ENCODE results near the gene EARS2. TPM values are rescaled to one million over a fixed set of nuclear protein-coding genes. Genes with fewer than 3 reads are reported as not detected.

The EARS2 gene
- total and polyA plus RNA-seq, 7 experiments from 2014 or later: 10.6 to 19.2 (median 15.1) TPM

GRCh38 chr16:23518435-23518891 is 38.7 kb downstream of the EARS2 start:
- H3K9me3 ChIP-seq (ENCODE audit: control insufficient read depth in 2 of 3, low read length in 3 of 3): no peaks in the 10 kb centered on the region
- Mint-ChIP-seq H3K4me3 (no peak overlapping the region), H3K27ac (no peak overlapping the region), H3K27me3 (no peaks in the 10 kb centered on the region), H3K9me3 (no peaks in the 10 kb centered on the region), H3K36me3 (peaks cover 4 to 24% (median 19%) of the 10 kb centered on the region in 5 donors), H3K4me1 (peaks cover 17 to 41% (median 26%) of the 10 kb centered on the region in 7 donors)
- H3K36me3 ChIP-seq (ENCODE audit: control insufficient read depth in 2 of 3, insufficient read depth in 3 of 3, low read length in 3 of 3): peaks cover 0 to 19% (median 5%) of the 10 kb centered on the region in 3 experiments
- ATAC-seq (peak; percentile 52), DNase-seq (no peak)
- no peaks in the 10 kb centered on the region for H3K27me3 ChIP-seq (ENCODE audit: control insufficient read depth in 2 of 2, insufficient read depth in 2 of 2, low read length in 2 of 2)
- peaks cover 6 to 22% of the 10 kb centered on the region in 2 donors for H3K4me1 ChIP-seq (ENCODE audit: control insufficient read depth in 2 of 2, insufficient read depth in 2 of 2, low read length in 2 of 2)
- H3K27ac ChIP-seq (ENCODE audit: low read depth, low read length): no peak overlapping the region
- intact Hi-C loops (cut with micrococcal nuclease): no loop called here
- POLR2A ChIA-PET: no interaction called here
- CTCF ChIA-PET: interaction anchor here (0.5 kb wide), 1 partner anchor 23 kb away, joined by 3 read pairs; no protein-coding TSS in a partner anchor
- H3K4me3 ChIP-seq (ENCODE audit: low read length): no peak overlapping the region

GRCh38 chr16:23516366-23517137 is 40.6 kb downstream of the EARS2 start:
- Mint-ChIP-seq H3K27ac (peak overlapping the region in 2 of 9 donors; percentile 41 to 51), H3K4me3 (peak overlapping the region in 2 of 10 donors; percentile 5 to 41), H3K9me3 (no peaks in the 10 kb centered on the region), H3K27me3 (no peaks in the 10 kb centered on the region), H3K4me1 (peaks cover 17 to 41% (median 27%) of the 10 kb centered on the region in 7 donors), H3K36me3 (peaks cover 0 to 14% (median 8%) of the 10 kb centered on the region in 5 donors)
- peak; percentile 52 for ATAC-seq
- no peak for DNase-seq
- POLR2A ChIA-PET: interaction anchor here (1.1 kb wide), 1 partner anchor 63 kb away, joined by 4 read pairs; the partner anchor contains the start of gene COG7
- H3K4me3 ChIP-seq (ENCODE audit: low read length): no peak overlapping the region
- no peak overlapping the region for H3K27ac ChIP-seq (ENCODE audit: low read depth, low read length)
- H3K27me3 ChIP-seq (ENCODE audit: control insufficient read depth in 2 of 2, insufficient read depth in 2 of 2, low read length in 2 of 2): no peaks in the 10 kb centered on the region
- intact Hi-C loops (cut with micrococcal nuclease): no loop called here
- no peaks in the 10 kb centered on the region for H3K9me3 ChIP-seq (ENCODE audit: control insufficient read depth in 2 of 3, low read length in 3 of 3)
- H3K4me1 ChIP-seq (ENCODE audit: control insufficient read depth in 2 of 2, insufficient read depth in 2 of 2, low read length in 2 of 2): peaks cover 6 to 22% of the 10 kb centered on the region in 2 donors
- H3K36me3 ChIP-seq (ENCODE audit: control insufficient read depth in 2 of 3, insufficient read depth in 3 of 3, low read length in 3 of 3): peaks cover 0 to under 1% (median 0%) of the 10 kb centered on the region in 3 experiments
- CTCF ChIA-PET: no interaction called here

GRCh38 chr16:23515881-23516280 is 41.3 kb downstream of the EARS2 start:
- POLR2A ChIA-PET: no interaction called here
- H3K9me3 Mint-ChIP-seq: no peaks in the 10 kb centered on the region
- H3K27ac Mint-ChIP-seq: peak overlapping the region in 3 of 9 donors; percentile 6 to 54 (median 28)
- intact Hi-C loops (cut with micrococcal nuclease): no loop called here
- ATAC-seq (no peak), DNase-seq (no peak)
- no peaks in the 10 kb centered on the region for H3K27me3 Mint-ChIP-seq
- Histone ChIP-seq H3K27ac (ENCODE audit: low read depth, low read length) (no peak overlapping the region), H3K4me1 (ENCODE audit: control insufficient read depth in 2 of 2, insufficient read depth in 2 of 2, low read length in 2 of 2) (peaks cover 6 to 22% of the 10 kb centered on the region in 2 donors), H3K36me3 (ENCODE audit: control insufficient read depth in 2 of 3, insufficient read depth in 3 of 3, low read length in 3 of 3) (no peaks in the 10 kb centered on the region), H3K27me3 (ENCODE audit: control insufficient read depth in 2 of 2, insufficient read depth in 2 of 2, low read length in 2 of 2) (no peaks in the 10 kb centered on the region), H3K9me3 (ENCODE audit: control insufficient read depth in 2 of 3, low read length in 3 of 3) (no peaks in the 10 kb centered on the region), H3K4me3 (ENCODE audit: low read length) (no peak overlapping the region)
- CTCF ChIA-PET: no interaction called here
- H3K4me1 Mint-ChIP-seq: peaks cover 17 to 41% (median 28%) of the 10 kb centered on the region in 7 donors
- H3K4me3 Mint-ChIP-seq: peak overlapping the region in 4 of 10 donors; percentile 32 to 46 (median 36)
- H3K36me3 Mint-ChIP-seq: peaks cover 0 to 12% (median 6%) of the 10 kb centered on the region in 5 donors

- no peaks in the 10 kb centered on the region for H3K9me3 Mint-ChIP-seq
- peaks cover 0 to 13% (median 4%) of the 10 kb centered on the region in 5 donors for H3K36me3 Mint-ChIP-seq
- H3K27me3 Mint-ChIP-seq: no peaks in the 10 kb centered on the region
- H3K27ac ChIP-seq (ENCODE audit: low read depth, low read length): no peak overlapping the region
- no peaks in the 10 kb centered on the region for H3K27me3 ChIP-seq (ENCODE audit: control insufficient read depth in 2 of 2, insufficient read depth in 2 of 2, low read length in 2 of 2)
- intact Hi-C loops (cut with micrococcal nuclease): no loop called here
- ChIA-PET CTCF (interaction anchor here (0.7 kb wide), 1 partner anchor 81 kb away, joined by 3 read pairs; no protein-coding TSS in a partner anchor), POLR2A (interaction anchor here (0.7 kb wide), 1 partner anchor 38 kb away, joined by 3 read pairs; no protein-coding TSS in a partner anchor)
- peak overlapping the region in 8 of 9 donors; percentile 13 to 80 (median 44) for H3K27ac Mint-ChIP-seq
- H3K36me3 ChIP-seq (ENCODE audit: control insufficient read depth in 2 of 3, insufficient read depth in 3 of 3, low read length in 3 of 3): no peaks in the 10 kb centered on the region
- peaks cover 6 to 26% of the 10 kb centered on the region in 2 donors for H3K4me1 ChIP-seq (ENCODE audit: control insufficient read depth in 2 of 2, insufficient read depth in 2 of 2, low read length in 2 of 2)
- ATAC-seq (peak; percentile 30), DNase-seq (peak in 6 of 9 donors; percentile 12 to 51 (median 28))
- H3K4me1 Mint-ChIP-seq: peaks cover 17 to 43% (median 34%) of the 10 kb centered on the region in 7 donors
- peak overlapping the region; percentile 7 to 71 (median 56) for H3K4me3 Mint-ChIP-seq
- H3K9me3 ChIP-seq (ENCODE audit: control insufficient read depth in 2 of 3, low read length in 3 of 3): no peaks in the 10 kb centered on the region
- H3K4me3 ChIP-seq (ENCODE audit: low read length): no peak overlapping the region
Measured at GRCh38 chr16:23514381-23515152, 42.6 kb downstream of the EARS2 start.

GRCh38 chr16:23512168-23512695 is 44.9 kb downstream of the EARS2 start:
- Mint-ChIP-seq H3K4me1 (peaks cover 33 to 57% (median 50%) of the 10 kb centered on the region in 7 donors), H3K36me3 (peaks cover 0 to 16% (median 0%) of the 10 kb centered on the region in 5 donors), H3K9me3 (no peaks in the 10 kb centered on the region), H3K27me3 (no peaks in the 10 kb centered on the region), H3K27ac (no peak overlapping the region), H3K4me3 (peak overlapping the region in 3 of 10 donors; percentile 37 to 88 (median 63))
- Histone ChIP-seq H3K36me3 (ENCODE audit: control insufficient read depth in 2 of 3, insufficient read depth in 3 of 3, low read length in 3 of 3) (no peaks in the 10 kb centered on the region), H3K9me3 (ENCODE audit: control insufficient read depth in 2 of 3, low read length in 3 of 3) (no peaks in the 10 kb centered on the region), H3K27me3 (ENCODE audit: control insufficient read depth in 2 of 2, insufficient read depth in 2 of 2, low read length in 2 of 2) (no peaks in the 10 kb centered on the region), H3K27ac (ENCODE audit: low read depth, low read length) (no peak overlapping the region), H3K4me1 (ENCODE audit: control insufficient read depth in 2 of 2, insufficient read depth in 2 of 2, low read length in 2 of 2) (peaks cover 19 to 40% of the 10 kb centered on the region in 2 donors), H3K4me3 (ENCODE audit: low read length) (no peak overlapping the region)
- POLR2A ChIA-PET: no interaction called here
- CTCF ChIA-PET: no interaction called here
- no peak for ATAC-seq
- DNase-seq: no peak
- intact Hi-C loops (cut with micrococcal nuclease): no loop called here

GRCh38 chr16:23511731-23512130 is 45.4 kb downstream of the EARS2 start:
- H3K9me3 ChIP-seq (ENCODE audit: control insufficient read depth in 2 of 3, low read length in 3 of 3): no peaks in the 10 kb centered on the region
- Mint-ChIP-seq H3K4me3 (peak overlapping the region; percentile 66 to 91 (median 85)), H3K36me3 (peaks cover 0 to 16% (median 0%) of the 10 kb centered on the region in 5 donors), H3K27ac (peak overlapping the region in 4 of 9 donors; percentile 10 to 72 (median 40)), H3K4me1 (peaks cover 38 to 62% (median 53%) of the 10 kb centered on the region in 7 donors), H3K9me3 (no peaks in the 10 kb centered on the region), H3K27me3 (no peaks in the 10 kb centered on the region)
- H3K36me3 ChIP-seq (ENCODE audit: control insufficient read depth in 2 of 3, insufficient read depth in 3 of 3, low read length in 3 of 3): no peaks in the 10 kb centered on the region
- peaks cover 24 to 43% of the 10 kb centered on the region in 2 donors for H3K4me1 ChIP-seq (ENCODE audit: control insufficient read depth in 2 of 2, insufficient read depth in 2 of 2, low read length in 2 of 2)
- CTCF ChIA-PET: no interaction called here
- no peaks in the 10 kb centered on the region for H3K27me3 ChIP-seq (ENCODE audit: control insufficient read depth in 2 of 2, insufficient read depth in 2 of 2, low read length in 2 of 2)
- ATAC-seq: no peak
- POLR2A ChIA-PET: no interaction called here
- intact Hi-C loops (cut with micrococcal nuclease): no loop called here
- no peak overlapping the region for H3K4me3 ChIP-seq (ENCODE audit: low read length)
- H3K27ac ChIP-seq (ENCODE audit: low read depth, low read length): no peak overlapping the region
- no peak for DNase-seq

Data from naive thymus-derived CD4-positive, alpha-beta T cell (primary cell).